ENCODE measurements around the gene UEVLD. TPM values are rescaled to one million over a fixed set of nuclear protein-coding genes. Genes with fewer than 3 reads are reported as not detected.

UEVLD gene
- total RNA-seq, 1 experiment from 2014 or later, result 13.7 TPM

DNA sequence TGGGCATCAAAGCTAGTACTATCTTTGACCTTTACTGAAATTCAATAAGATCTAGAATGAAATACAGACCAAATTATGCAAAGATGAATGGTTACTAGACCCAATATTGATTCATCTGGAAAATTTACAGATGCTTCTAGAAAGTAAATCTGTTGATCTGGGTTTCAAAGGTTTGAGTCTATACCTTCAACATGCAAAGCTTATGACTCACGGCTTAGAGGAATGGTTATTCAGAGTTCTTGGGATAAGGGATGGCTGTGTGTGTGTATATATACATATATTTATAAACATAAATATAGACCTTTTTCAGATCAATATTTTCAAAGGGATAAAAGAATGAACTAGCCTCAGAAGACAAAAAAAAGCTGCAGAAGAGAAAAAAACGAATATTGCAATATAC is 44.3 kb upstream of the UEVLD start:
- CTCF ChIA-PET, result no interaction called here
- ATAC-seq (no peak), DNase-seq (ENCODE audit: low read depth, low spot score) (no peak)
- Histone ChIP-seq H3K9ac (ENCODE audit: low read length) (peak overlapping the region; percentile 89), H3K9me2 (ENCODE audit: insufficient read depth) (no peaks in the 10 kb centered on the region), H3K79me2 (ENCODE audit: insufficient read depth, low read length) (peaks cover 61% of the 10 kb centered on the region), H3K27ac (ENCODE audit: low read depth, low read length) (no peak overlapping the region), H3K4me1 (ENCODE audit: control insufficient read depth in 1 of 2, insufficient read depth in 2 of 2, low read length in 2 of 2) (peaks cover 6 to 16% of the 10 kb centered on the region in 2 experiments), H2AFZ (ENCODE audit: low read depth, low read length, poor library complexity, severe bottlenecking) (no peak overlapping the region), H3K27me3 (ENCODE audit: insufficient read depth, low read length) (no peaks in the 10 kb centered on the region), H3K4me3 (replicated peaks in 1 of 2; ENCODE audit: low read depth in 1 of 2, low read length in 2 of 2) (peak overlapping the region; percentile 92 to 97), H3K36me3 (ENCODE audit: control insufficient read depth in 1 of 2, insufficient read depth in 2 of 2, low read length in 2 of 2) (no peaks in the 10 kb centered on the region), H3K4me2 (ENCODE audit: low read length) (peak overlapping the region; percentile 86), H3K9me3 (ENCODE audit: control insufficient read depth in 1 of 2, insufficient read depth in 1 of 2, low read depth in 1 of 2, low read length in 2 of 2) (no peaks in the 10 kb centered on the region), H4K20me1 (ENCODE audit: insufficient read depth) (peaks cover 5% of the 10 kb centered on the region; the same call in 1 of the 2 replicates)
- BruUV-seq (replicated peaks), result no TSS peak
- TF ChIP-seq RAD21 (IDR thresholded peaks at IDR 0.05; ENCODE audit: low read depth) (no peak), ZFX (IDR thresholded peaks at IDR 0.05) (no peak), JUND (IDR thresholded peaks at IDR 0.05) (no peak), SIN3A (IDR thresholded peaks at IDR 0.05; ENCODE audit: low read depth) (no peak), SP1 (IDR thresholded peaks at IDR 0.05; ENCODE audit: low read depth) (no peak), EGR1 (IDR thresholded peaks at IDR 0.05; ENCODE audit: low read depth) (no peak), EZH2 (IDR thresholded peaks at IDR 0.05) (no peak), YY1 (IDR thresholded peaks at IDR 0.05; ENCODE audit: extremely low read depth, insufficient replicate concordance, low read depth, low read length) (no peak), CBX3 (IDR thresholded peaks at IDR 0.05; ENCODE audit: low read depth) (no peak), ZNF274 (IDR thresholded peaks at IDR 0.05; ENCODE audit: low read depth, low read length) (no peak), POLR2AphosphoS5 (IDR thresholded peaks at IDR 0.05; ENCODE audit: low read depth, low read length) (no peak), TCF7L2 (IDR thresholded peaks at IDR 0.05; ENCODE audit: borderline replicate concordance, extremely low read depth, insufficient read depth, insufficient read length) (no peak), POLR2A (IDR thresholded peaks at IDR 0.05; ENCODE audit: borderline replicate concordance, extremely low read depth, insufficient read depth, insufficient read length) (no peak), FOSL1 (IDR thresholded peaks at IDR 0.05; ENCODE audit: low read depth) (no peak), ELF1 (IDR thresholded peaks at IDR 0.05; ENCODE audit: borderline replicate concordance, low read depth) (no peak), SRF (IDR thresholded peaks at IDR 0.05; ENCODE audit: low read depth) (no peak)
- TF ChIP-seq, protein P1, sequence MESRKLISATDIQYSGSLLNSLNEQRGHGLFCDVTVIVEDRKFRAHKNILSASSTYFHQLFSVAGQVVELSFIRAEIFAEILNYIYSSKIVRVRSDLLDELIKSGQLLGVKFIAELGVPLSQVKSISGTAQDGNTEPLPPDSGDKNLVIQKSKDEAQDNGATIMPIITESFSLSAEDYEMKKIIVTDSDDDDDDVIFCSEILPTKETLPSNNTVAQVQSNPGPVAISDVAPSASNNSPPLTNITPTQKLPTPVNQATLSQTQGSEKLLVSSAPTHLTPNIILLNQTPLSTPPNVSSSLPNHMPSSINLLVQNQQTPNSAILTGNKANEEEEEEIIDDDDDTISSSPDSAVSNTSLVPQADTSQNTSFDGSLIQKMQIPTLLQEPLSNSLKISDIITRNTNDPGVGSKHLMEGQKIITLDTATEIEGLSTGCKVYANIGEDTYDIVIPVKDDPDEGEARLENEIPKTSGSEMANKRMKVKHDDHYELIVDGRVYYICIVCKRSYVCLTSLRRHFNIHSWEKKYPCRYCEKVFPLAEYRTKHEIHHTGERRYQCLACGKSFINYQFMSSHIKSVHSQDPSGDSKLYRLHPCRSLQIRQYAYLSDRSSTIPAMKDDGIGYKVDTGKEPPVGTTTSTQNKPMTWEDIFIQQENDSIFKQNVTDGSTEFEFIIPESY (IDR thresholded peaks at IDR 0.05; ENCODE audit: extremely low read depth, insufficient replicate concordance, low read length), result no peak
- TF ChIP-seq, protein P2, sequence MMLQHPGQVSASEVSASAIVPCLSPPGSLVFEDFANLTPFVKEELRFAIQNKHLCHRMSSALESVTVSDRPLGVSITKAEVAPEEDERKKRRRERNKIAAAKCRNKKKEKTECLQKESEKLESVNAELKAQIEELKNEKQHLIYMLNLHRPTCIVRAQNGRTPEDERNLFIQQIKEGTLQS (IDR thresholded peaks at IDR 0.05), result no peak
- POLR2A ChIA-PET, result interaction anchor here (0.9 kb wide), 1 partner anchor 27 kb away, joined by 3 read pairs; no protein-coding TSS in a partner anchor
- intact Hi-C loops (cut with micrococcal nuclease), result no loop called here
- RAD21 ChIA-PET (ENCODE audit: low non-redundant PET in 1 of 2, low total read pairs in 2 of 2, uncharacterized antibody in 2 of 2, unreplicated experiment in 2 of 2), result no interaction called here

All from HCT116 (cell line).